NCI-H2081 treated with DMSO at 0.1 percent for 48 hours (cell line): Measurements from ENCODE around the gene EXTL1.

ENCODE experiments used
- DNase-seq: peaks from one replicate; lab custom pipeline; 2025; lab: John Stamatoyannopoulos, UW

EXTL1 gene

GRCh38 chr1:26070296-26070962, 48.9 kb downstream of the EXTL1 start:
- DNase-seq: no peak

DNA sequence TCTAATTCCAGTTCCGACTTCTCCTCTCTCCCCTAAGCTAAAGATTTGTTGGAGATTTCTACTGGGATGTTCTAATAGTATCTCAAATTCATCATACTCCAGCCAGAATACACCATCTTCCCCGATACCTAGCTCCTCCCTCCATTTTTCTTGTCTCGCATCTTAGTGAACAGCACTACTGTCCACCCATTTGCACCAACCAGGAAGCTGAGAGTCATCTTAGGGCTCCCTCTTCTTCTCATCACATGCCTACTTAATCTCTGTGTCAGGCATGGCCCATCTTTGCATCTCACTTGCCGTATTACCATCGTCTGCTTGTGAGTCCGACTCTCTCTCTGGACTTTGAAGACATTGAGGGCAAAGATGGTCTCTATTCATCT, 49.4 kb downstream of the EXTL1 start:
- no peak for DNase-seq

DNA sequence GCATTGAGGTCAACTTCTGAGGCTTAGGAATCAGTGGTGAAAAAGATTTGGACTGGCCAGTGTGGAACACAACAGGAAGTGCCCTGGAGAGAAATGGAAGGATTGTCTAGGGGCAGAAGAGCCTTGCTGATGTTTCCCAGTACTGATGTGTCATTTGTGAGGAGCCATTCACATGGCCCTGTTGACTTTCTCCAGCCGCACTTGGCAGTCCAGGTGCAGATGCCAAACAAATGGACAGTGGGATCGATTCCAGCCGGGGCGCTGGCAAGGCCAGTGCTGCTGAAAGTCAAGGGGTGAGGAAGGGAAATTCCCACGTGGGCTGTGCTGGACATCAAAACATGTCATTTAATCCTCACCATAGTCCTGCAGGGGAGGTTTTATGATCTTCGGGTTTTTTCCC, 50.7 kb downstream of the EXTL1 start:
- DNase-seq: no peak

DNA sequence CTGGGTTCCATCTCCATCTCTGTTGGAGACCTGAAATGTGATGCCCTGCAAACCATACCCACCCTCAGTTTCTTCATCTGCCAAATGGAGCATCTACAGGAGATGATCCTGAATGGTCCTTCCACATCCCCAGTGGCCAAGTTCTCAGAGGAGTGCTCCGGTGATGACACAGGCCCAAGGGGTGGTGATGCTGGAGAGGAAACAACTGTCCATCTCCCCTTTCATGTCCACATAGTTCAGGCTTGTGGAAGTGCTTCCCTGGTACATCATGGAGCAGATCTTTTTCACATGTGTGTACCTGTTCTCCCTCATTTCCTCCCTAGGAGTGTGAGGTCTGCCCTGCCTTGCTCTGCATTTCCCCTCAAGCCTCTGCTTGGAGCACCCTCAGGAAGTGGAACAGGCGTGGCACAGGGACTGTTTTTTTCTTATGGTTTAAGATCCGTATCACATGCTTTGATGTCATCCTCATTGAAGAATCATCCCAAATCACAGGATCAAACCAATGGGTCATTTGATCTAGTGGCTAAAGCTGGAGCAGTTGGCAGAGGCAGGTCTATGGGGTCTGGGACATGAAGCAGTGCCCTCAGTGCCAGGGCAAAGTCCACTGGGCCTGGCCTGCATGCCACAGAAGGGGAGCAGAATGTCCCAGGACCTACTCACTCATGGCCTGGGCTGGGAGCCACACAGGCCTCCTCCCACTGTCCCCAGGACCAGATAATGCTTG, 54.0 kb downstream of the EXTL1 start:
- DNase-seq: no peak

DNA sequence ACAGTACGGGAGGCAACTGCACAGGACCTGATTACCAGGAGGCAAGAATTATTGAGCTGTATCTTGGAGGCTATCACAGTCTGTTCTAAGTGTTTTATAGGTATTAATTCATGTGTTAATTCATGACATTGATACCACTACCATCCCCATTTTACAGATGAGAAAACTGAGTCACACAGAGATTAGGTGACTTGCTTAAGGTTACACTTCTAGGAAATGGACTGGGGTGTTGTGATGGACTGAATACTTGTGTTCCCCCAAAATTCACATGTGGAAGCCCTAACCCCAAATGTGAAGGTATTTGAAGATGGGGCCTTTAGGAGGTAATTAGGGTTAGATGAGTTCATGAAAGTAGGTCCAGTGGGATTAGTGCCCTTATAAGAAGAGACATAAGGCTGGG, 55.9 kb downstream of the EXTL1 start:
- no peak for DNase-seq

DNA sequence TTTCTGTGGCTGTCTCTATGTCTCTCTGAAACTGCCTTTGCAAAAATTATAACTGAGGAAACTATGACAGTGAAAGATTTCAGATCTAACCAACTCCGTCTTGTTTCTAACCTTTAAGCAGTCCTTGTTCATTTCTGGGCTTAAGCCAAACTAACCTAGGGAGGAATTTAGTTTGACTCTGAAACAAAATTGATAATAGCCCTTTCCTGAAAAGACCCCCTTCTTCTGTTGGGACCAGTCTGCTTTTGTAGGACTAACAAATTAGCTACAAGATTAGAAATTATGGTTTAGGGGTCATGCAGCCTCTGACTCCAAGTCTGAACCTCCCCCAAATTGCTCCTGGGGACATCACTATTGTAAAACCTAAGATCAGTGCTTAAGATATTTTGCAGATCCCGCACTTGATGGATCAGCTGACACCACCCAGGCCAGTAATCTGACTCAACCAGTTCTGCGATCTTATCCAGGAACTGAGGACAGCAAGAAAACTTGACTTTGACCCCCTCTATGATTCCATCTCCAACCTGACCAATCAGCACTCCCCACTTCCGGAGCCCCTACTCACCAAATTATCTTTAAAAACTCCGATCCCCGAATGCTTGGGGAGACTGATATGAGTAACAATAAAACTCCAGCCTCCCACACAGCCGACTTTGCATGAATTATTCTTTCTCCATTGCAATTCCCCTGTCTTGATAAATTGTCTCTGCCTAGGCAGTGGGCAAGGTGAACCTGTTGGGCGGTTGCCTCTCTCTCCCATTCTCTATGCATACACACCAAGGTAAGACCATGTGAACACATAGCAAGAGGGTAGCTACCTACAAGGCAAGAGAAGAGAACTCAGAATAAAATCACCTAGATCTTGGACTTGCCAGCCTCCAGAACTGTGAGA, 57.0 kb downstream of the EXTL1 start:
- no peak for DNase-seq

GRCh38 chr1:26079178-26079563, 57.6 kb downstream of the EXTL1 start:
- no peak for DNase-seq

DNA sequence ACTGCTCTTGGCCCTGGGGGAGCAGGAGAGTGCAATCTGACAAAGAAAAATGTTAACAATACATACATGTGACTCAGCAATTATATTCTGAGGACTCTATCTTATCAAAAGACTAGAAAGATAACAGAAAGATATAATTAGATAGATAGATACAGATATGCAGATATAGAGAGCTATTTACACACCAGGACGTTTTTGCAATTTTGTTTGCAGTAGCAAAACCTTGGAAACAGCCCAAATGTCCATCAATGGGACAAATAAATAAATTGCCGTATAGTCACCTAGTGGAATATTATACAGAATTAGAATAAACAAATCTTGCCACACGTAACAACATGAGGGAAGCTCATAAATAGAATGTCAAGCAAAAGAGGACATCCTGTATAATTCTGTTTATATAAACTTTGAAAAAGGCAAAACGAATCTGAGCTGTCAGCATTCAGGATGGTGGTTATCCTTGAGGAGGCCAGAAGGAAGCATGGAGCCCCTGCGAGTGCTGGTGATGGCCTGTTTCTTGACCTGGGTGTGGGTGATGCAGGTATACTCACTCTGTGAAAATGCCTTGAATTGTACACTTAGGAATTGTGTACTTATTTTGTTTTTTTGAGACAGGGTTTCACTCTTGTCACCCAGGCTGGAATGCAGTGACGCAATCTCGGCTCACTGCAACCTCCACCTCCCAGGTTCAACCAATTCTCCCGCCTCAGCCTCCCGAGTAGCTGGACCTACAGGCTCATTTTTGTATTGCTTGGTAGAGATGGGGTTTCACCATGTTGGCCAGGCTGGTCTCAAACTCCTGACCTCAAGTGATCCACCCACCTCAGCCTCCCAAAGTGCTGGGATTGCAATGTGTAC, 58.6 kb downstream of the EXTL1 start:
- no peak for DNase-seq

- no peak for DNase-seq
Measured at GRCh38 chr1:26081267-26082019, 59.9 kb downstream of the EXTL1 start.

- no peak for DNase-seq
Measured at GRCh38 chr1:26082020-26082350, 60.4 kb downstream of the EXTL1 start.

DNA sequence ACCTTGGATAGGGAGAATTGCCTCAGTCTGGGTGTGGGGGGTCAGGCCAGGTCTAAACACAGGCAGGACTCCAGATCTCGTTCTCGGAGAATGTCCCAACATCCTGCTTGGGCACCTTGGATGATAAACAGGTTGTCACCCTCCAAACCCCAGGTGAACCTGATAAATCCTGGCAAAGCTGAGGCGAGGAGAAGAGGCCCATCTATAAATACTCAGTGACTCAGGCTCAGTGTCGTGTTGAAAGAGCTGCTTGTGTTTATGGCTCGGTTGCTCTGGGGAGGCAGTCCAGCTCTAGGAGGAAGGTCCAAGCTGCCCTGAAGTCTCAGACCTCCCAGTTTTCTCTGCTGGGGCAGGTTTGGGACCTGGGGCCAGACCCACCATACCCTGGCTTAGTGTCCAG, 61.6 kb downstream of the EXTL1 start:
- DNase-seq: no peak

GRCh38 chr1:26084091-26084561, 62.6 kb downstream of the EXTL1 start:
- DNase-seq: no peak

GRCh38 chr1:26084844-26085243, 63.3 kb downstream of the EXTL1 start:
- no peak for DNase-seq
